Stimulated activated CD8-positive, alpha-beta memory T cell treated with anti-CD3 and anti-CD28 coated beads, Interleukin-7, amount 100 ng/mL, for 48 hours (primary cell): ENCODE data around the gene PRKAA2.
"Not testable (repeated sequence)": the region's sequence is repeated elsewhere in the genome, so short reads cannot be mapped to it uniquely, and the experiment has no call there.

ENCODE experiments used
- DNase-seq, 2 donors: peaks; one replicate each; pipeline ENCODE4 v3.0.0-alpha.2; 2020; ENCODE audit warnings: low read depth in 1 of 2; ENCODE audit errors: extremely low read depth in 1 of 2

PRKAA2 gene

DNA sequence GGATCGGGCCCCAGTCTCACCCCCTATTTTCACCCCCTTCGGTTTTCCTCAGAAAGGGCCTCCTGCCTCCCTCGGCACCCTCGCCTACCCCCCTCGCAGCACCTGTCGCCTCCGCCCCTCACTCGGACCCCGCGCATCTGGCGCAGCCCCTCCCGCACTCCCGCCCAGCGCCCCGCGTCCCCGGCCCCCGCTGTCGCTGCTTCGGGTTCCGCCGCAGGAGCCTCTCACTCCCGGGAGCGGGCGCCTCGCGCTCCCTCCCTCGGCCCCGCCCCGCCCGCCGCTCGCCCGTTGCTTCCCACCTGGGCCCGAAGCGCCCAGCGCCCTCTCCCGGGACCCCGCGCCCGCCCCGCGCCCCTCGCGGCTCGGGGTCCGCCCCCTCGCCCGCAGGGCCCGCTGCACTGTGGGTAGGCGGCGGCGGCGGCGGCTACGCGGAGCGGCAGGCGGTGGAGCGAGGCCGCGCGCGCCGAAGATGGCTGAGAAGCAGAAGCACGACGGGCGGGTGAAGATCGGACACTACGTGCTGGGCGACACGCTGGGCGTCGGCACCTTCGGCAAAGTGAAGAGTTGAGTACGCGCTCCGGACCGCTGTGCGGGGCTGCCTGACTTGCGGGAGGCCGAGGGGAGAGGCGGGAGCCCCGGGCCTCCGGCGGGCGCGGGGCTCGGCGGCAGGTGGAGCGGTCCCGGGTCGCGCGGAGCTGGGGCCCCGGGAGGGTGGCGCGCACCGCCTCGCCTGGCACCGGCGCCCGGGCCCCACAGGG is at the start of gene PRKAA2:
Gene PRKAA2, plus strand, starts transcription at position 396 of the 758 bp plus-strand sequence. Its CDS starts 74 bp downstream, at position 470.
- no peak for DNase-seq

DNA sequence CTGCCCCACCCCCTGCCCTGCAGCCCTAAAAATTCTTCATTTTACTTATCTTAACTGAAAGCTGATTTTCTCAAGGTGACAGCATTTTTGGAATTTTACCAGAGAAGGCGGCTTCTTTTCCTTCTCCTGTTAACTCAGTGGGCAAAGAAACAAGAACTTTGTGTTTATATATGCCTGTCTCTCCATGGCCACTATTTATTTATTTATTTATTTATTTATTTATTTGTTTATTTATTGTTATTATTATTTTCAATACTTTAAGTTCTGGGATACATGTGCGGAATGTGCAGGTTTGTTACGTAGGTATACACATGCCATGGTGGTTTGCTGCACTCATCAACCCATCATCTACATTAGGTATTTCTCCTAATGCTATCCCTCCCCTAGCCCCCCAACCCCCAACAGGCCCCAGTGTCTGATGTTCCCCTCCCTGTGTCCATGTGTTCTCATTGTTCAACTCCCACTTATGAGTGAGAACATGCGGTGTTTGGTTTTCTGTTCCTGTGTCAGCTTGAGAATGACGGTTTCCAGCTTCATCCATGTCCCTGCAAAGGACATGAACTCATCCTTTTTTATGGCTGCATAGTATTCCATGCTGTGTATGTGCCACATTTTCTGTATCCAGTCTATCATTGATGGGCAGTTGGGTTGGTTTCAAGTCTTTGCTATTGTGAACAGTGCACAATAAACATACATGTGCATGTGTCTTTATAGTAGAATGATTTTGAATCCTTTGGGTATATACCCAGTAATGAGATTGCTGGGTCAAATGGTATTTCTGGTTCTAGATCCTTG is 49.5 kb upstream of the PRKAA2 start:
- DNase-seq = not testable (repeated sequence)

DNA sequence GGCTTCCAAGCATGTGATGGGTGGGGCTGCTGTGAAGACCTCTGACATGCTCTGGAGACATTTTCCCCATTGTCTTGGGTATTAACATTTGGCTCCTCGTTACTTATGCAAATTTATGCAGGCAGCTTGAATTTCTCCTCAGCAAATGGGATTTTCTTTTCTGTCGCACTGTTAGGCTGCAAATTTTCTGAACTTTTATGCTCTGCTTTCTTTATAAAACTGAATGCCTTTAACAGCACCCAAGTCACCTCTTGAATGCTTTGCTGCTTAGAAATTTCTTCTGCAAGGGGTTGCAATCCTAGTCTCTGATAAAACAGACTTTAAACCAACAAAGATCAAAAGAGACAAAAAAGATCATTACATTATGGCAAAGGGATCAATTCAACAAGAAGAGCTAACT is 35.0 kb upstream of the PRKAA2 start:
- not testable (repeated sequence) for DNase-seq

DNA sequence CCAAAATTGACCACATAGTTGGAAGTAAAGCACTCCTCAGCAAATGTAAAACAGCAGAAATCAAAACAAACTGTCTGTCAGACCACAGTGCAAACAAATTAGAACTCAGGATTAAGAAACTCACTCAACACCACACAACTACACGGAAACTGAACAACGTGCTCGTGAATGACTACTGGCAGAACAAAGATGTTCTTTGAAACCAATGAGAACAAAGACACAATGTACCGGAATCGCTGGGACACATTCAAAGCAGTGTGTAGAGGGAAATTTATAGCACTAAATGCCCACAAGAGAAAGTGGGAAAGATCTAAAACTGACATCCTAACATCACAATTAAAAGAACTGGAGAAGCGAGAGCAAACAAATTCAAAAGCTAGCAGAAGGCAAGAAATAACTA is 34.3 kb upstream of the PRKAA2 start:
- not testable (repeated sequence) for DNase-seq

DNA sequence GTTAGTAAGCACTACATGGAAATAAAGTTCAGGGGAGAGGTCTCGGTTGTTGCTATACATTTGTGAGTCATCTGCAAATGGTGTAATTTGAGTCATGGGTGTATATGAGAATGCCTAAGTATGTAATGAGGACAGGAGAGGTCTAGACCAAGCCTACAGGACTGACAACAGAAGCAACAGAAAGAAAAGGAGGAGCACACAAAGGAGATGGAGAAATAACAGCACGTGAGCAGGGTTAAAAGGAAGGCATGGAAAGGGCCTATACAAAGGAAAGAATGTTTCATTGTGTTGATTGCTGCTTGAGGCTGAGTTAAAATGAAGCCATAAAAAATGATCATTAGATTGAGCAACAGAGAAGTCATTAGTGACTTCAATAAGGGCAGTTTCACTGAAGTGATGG is 28.0 kb upstream of the PRKAA2 start:
- no peak for DNase-seq

DNA sequence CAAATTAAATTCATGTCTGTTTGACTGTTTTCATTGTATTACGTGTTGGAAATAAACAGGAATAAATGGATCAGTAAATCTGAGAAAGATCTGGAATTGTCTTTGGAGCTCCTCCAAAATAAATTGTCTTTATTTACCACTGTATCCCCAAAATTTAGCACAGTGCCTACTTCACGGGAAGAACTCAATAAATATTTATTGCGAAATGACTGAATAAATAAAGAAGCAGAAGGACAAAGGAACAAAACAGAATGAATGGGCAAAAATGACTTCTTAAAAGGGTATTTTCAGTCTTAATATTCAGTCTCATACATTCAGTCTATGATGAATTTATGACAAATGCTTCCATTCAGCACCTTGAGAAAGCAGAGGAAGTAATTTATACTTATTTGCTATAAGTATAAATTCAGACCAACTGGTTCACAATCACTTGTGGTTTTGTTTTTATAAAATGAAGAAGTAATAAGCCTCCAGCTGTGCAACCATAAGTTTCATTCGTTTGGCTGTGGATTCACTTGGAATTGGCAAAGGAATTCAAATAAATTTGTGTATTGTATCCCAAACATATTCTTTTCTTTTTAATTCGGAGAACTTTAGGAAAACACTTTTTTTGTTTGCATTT is 19.2 kb upstream of the PRKAA2 start:
- no peak for DNase-seq

DNA sequence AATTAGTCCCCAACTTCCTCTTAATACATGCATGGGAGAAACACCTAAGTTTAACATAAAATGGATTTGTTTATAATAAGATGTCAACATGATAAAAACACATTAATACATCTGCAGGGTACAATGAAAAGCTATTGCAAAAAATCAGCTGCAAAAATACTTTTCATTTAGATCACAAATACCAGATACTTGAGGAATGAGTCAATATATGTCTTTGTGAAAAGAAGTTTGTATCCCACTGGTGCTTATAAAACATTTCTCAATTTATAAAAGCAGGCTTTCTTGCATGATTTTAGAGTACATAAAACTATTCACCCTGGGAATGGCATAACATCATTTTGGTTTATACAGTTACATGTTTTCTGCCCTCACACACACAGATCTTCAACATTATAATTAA is 18.6 kb upstream of the PRKAA2 start:
- no peak for DNase-seq

DNA sequence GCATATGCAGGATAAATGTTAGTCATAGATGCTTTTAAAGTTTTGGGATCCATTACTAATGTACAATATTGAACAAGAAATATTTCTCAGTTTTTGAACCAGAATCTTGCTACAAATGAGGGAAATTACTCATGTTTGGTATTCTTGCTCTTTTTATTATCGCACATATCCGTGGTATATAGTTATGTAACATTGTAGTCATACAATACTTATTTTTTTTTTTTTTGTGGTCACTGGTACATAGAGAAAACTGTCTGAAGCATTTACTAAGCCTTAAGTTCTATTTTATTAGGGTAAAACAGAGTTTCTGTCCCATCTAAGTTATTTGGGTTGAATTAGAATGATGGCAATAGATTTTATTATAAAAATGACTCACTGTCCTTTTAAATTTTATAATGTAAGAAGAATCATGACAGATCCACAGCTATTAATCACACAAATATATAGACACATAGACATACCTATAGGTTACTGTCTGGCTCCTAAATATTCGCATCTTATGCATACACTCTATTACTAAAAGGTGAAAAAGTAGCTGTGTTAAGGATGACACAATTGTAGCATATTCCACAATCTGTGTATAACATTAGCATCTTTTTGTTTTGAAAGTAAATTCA is 18.0 kb upstream of the PRKAA2 start:
- DNase-seq = no peak

DNA sequence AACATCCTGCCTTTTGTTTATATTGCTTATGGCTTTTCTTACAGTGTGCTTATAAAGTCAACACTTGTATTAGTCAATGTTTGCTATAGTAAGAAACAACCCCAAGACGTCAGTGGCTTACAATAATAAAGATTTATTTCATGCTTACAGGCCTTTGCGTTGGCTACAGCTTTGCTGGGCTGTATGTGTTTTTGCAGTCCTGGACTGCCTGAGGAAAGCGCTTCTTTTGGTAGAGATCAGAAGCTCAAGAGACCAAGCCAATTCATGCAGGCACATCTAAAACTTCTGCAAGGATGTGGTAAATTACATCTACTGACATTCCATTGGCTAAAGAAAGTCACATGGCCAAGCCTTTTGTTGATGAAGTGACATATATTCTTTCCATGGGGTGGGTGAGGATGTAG is 17.5 kb upstream of the PRKAA2 start:
- DNase-seq = no peak

DNA sequence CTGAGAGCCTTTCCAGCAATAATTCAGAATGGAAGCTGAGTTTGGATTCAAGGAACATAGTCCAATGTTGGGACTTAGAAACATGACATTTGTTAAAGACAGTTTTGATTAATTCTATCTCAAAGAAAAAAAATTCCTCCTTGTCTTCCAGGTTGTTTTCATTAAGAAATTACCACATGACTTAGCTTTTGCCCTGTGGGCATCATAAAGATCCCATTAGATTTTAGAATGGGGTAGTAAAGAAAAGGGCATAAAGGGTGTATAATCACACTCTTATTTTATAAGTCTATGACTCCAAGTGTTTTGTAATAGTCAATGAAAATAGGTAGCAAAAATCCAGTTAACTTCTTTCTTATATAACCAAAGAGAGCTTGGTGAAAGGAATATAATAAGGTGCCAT is 14.3 kb upstream of the PRKAA2 start:
- DNase-seq = no peak

DNA sequence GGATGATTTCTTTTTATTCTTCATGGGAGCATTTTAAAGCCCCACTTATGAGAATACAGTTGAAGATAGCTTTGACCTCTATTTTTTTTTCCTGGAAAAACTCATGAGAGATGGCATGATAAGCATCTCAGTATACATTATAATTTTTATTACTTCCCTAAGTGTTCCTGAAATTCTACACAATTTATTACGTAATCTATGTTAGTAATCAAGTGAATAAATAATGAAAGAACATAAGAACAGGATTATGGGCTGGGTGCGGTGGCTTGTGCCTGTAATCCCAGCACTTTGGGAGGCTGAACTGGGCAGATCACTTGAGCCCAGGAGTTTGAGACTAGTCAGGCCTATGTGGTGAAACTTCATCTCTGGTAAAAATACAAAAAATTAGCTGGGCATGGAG is 13.2 kb upstream of the PRKAA2 start:
- DNase-seq = no peak

DNA sequence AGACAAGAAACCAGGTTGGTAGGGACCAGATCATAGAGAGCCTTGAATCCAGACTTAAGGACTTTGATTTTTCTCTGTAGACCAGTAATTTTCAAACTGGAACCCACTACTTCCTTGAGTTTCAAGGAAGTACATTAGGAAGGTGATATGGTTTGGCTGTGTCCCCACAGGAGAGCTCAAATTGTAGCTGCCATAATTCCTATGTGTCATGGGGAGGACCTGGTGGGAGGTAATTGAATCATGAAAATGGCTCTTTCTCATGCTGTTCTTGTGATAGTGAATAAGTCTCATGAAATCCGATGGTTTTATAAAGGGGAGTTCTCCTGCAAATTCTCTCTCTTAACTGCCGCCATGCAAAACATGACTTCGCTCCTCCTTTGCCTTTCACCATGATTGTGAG is 10.1 kb upstream of the PRKAA2 start:
- DNase-seq = no peak

DNA sequence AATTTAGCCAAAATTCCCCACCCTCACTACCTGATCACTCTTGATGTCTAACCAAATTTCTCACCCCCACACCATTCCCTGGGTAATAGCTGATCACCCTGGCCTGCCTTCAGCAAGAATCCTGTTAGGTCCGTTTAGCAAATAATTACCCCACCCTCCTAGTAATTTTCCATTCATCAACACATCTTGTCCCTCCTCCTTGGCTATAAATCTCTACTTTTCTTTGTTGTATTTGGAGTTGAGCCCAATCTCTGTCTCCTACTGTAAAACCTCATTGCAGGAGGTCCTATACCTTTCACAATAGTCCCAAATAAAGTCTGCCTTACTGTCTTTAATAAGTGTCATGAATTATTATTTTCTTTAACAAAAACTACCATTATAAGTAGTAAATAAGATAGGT is 6.9 kb upstream of the PRKAA2 start:
- DNase-seq = no peak

DNA sequence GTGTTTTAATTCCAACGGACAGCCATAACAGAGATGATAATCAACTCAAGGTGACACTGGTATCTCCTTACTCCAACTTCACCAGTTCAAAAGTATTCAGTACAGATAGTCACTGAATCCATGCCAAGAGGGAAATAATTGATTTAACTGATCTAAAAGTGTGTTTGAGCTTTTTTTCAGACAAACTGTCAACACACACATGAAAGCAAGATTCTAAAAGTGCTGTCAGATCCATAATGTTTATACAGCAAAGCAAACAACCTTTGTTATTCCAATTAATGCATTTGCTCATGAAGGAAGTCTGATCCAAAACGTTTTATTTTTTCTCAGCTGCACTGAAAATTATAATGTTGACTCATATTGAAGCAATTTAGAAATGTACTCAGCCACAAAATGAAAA is 5.9 kb upstream of the PRKAA2 start:
- no peak for DNase-seq

DNA sequence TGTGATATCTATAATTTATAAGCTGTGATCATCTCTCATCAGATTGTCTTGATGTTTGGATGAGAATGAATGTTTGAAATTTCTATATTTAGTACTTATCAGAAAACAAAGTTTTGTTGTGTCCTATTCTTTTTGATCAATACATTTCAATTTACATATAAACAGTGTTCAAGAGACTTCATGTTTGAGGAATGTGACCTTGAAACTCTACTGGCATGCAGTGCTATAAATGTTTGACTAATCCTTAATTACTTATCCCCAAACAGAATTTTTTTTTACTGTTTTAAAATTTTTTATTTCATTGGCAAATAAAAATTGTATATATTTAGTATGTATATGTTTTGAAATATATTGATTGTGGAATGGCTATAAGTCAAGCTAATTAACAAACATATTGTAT is 1.5 kb upstream of the PRKAA2 start:
- no peak for DNase-seq

DNA sequence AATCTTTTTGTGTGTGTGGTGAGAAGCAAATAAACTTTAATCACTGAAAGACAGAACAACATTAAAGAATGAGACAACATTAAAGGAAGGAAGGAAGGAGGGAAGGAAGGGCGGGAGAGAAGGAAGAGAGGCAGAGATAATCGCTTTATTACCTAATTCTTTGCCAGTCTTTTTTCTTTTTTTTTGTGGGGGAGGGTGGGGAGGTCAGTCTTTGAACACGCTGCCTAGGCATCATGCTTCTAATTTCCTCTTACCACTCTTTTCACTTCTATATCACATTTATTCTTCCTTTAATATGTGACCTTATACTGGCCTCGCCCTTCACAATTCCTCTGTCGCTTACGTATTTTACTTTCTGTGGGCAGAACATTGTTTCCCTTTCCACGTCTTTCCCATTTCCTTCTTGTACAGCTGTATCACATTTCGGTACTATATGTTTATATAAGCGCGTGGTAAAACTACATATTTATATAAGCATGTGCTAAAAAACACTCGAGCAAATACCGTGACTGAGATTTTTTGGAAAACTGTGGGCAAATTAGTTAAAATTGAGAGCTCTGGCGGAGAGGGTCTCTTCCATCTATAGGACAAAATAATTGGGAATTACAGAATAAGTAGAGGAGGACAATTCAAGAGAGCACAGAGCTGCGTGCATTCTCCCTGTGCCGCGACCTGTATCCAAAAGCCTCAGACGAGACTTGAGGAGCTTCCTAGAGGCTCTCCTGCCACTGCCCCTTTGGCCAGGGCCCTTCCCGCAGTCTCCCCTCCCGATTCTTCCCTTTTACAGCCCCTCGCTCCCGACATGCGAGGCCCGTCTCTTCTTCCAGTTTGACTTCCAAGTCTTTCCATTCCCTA is 823 bp upstream of the PRKAA2 start:
- no peak for DNase-seq

DNA sequence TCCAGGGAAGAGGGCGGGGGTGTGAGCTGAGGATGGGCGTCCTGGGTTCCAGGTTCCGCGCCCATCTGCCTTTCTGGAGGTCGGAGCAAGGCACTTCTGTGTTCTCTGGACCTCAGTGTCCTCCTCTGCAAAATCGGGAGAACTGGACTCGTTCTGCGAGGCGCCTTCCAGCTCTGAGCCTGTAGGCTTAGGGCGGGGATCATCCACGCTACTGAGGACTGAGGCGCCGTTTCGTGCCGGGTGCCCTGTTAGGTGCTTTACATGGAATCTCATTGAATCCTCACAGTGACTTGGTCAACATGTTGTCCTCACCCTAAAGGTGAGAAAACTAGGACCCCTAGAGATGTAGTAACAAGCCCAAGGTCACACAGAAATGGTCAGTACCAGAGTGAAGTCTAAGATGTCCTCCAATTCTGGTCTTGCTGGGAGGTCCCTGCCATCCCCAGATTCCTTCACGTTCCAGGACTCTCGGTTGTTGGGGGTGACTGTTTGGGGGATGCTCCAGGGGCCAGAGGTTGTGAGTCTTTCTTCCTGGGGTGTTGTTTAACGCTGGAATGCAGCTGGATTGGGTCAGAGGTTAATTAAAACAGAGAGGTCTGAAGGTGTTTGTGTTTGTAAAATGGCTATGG is 677 bp downstream of the PRKAA2 start:
- DNase-seq = no peak

DNA sequence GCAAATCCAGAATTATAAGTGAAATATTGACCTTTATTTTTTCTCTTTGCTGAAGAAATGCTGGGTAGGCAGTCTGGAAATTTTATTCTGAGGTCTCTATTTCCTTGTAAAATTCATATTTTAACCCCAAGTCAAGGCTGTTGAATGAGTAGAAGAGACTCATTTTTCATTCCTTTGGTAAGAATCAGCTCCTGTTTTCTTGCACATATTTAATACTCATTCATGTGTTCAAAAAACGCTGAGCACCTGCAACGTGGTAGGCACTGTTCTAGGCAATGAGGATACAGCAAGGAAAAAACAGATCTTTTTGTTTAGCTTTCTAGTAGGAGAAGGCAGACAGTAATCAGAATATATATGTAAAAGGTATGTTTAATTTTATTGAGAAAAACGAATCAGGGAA is 1.5 kb downstream of the PRKAA2 start:
- no peak for DNase-seq

DNA sequence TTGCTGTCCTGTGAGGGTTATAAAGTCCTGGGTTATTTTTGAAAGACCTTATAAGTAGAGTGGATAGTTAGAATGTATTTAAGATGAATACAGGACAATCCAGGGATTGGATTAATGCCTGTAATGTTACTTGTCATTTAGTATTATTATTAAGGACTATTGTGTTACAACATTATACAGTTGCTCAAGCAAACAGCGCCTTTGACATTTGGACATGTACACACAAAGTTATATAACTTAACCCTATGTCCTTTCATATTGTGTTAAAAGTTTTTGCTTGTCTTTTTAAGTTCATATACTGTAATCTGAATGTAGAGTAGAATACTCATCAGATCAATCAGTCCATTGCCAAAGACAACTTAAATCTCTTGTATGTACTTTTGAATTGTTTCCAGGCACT is 2.0 kb downstream of the PRKAA2 start:
- DNase-seq = no peak

DNA sequence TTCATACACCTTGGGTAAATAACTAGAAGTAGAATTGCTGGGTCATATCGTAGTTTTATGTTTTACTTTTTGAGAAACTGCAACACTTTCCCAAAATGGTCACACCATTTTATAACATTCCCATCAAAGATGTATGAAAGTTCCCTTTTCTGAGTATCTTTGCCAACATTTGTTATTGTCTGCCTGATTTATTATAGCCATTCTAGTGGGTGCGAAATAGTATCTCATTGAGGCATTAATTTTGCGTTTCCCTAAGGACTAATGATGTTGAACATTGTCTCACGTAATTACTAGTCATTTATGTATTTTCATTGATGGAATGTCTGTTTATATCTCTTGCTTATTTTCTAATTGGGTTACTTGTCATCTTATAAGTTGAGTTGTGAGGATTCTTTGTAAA is 3.4 kb downstream of the PRKAA2 start:
- no peak for DNase-seq
